ENCODE measurements around the gene MRPL40.

Gene MRPL40

DNA sequence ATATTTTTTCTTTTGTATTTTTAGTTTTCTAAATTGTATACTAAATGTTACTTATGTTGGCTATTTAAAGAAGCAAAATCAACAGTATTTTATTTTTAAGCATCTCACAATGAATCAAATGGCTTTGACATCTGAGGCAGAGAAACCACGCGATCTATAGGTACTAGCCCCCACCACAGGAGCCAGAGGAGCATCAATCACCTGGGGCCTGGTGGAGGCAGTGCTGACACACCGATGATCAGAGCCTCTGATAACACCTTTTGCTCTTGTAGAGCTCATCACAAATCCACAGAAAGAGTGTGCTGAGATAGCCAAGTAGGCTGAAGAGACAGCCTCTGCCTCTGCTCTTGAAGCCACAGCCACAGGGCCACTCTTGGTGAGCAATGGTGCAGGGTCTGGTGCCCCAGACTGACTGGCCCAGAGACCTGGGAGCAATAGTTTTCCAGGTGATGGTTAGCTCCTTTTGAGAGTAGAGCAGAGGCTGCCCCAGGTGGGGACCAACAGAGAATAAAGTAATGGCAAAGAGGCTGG lies 26.0 kb upstream of the MRPL40 start:
- peaks cover 0 to 8% (median 6%) of the 10 kb centered on the region in 5 donors for H3K4me1 ChIP-seq (ENCODE audit: control insufficient read depth in 5 of 5, insufficient read depth in 5 of 5, low read length in 5 of 5)
- no peaks in the 10 kb centered on the region for H3K9me3 ChIP-seq (ENCODE audit: control insufficient read depth in 5 of 5, low read length in 5 of 5)
- H3K36me3 ChIP-seq (ENCODE audit: control insufficient read depth in 5 of 5, insufficient read depth in 5 of 5, low read length in 5 of 5) = peaks cover 11 to 63% (median 49%) of the 10 kb centered on the region in 5 donors
- H3K9ac ChIP-seq (ENCODE audit: low read length in 5 of 5) = no peak overlapping the region
- H3K27me3 ChIP-seq (ENCODE audit: control insufficient read depth in 5 of 5, insufficient read depth in 4 of 5, low read length in 5 of 5) = no peaks in the 10 kb centered on the region
- H3K4me3 ChIP-seq (ENCODE audit: low read depth in 1 of 5, low read length in 5 of 5) = no peak overlapping the region
- H3K27ac ChIP-seq (ENCODE audit: low read depth, low read length) = no peak overlapping the region

DNA sequence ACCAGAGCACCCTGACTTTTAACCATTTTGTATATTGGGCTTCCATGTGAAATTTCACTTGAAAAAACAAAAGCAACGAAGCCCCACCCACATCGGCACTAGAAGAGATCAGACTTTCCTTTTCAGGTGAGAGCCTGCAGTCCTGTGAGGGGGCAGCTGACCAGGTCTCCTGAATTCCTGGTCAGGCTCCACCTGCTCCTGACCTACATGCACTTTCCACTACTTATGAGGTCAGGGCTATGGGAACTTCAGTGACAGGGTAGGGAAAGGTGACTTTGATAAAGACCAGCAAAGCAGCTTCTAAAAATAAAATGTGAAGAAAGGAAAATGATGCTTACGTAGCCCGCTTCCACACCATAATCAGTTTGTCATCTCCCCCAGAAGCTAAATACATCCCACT lies 25.5 kb upstream of the MRPL40 start:
- Histone ChIP-seq H3K27ac (ENCODE audit: low read depth, low read length) (no peak overlapping the region), H3K4me1 (ENCODE audit: control insufficient read depth in 5 of 5, insufficient read depth in 5 of 5, low read length in 5 of 5) (peaks cover 0 to 13% (median 11%) of the 10 kb centered on the region in 5 donors), H3K9me3 (ENCODE audit: control insufficient read depth in 5 of 5, low read length in 5 of 5) (no peaks in the 10 kb centered on the region), H3K27me3 (ENCODE audit: control insufficient read depth in 5 of 5, insufficient read depth in 4 of 5, low read length in 5 of 5) (no peaks in the 10 kb centered on the region), H3K36me3 (ENCODE audit: control insufficient read depth in 5 of 5, insufficient read depth in 5 of 5, low read length in 5 of 5) (peaks cover 11 to 61% (median 46%) of the 10 kb centered on the region in 5 donors), H3K9ac (ENCODE audit: low read length in 5 of 5) (no peak overlapping the region), H3K4me3 (ENCODE audit: low read depth in 1 of 5, low read length in 5 of 5) (no peak overlapping the region)

DNA sequence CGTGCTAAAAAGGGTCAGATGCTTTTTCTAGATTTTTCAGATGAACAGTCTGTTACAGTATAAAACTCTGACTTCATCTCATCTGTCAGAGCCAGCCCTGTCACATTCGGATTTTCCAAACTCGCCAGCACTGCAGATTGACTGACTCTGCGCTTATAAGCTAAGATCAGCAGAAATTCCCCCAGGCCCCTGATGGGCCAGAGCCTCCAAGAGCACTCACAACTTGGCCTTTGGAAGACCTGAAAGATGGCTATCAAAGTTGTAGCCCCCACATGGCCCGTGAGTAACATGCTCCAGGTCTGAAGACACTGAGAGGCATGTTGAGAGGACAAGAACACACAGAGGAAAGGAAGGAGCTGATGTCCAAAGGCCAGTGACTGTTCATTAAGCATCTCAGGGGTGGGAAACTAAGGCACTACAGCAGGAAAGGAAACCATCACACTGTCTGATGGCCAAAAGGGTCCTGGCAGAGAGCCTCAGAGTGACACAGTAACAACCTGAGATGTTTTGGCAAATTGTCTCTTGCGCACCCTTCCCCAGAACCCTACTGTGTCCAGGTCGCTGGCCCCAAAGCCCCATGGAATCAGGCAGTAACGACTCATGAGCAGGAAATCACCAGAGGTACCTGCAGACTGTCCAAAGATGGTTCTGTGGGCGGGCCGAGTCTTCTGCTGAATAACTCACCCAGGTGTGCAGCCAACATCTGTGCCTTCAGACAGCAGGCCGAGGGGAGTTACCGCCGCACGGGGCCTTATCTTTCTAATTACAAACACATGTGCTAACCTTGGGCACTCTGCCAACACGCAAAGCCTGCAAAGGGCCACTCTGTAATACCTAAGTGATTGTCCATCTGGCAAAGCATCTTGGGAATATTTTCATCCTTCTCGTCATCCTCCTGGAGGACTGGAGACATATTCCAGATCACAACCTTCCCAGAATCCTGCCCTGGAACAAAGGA lies 24.4 kb upstream of the MRPL40 start:
- H3K4me1 ChIP-seq (ENCODE audit: control insufficient read depth in 5 of 5, insufficient read depth in 5 of 5, low read length in 5 of 5) = peaks cover 0 to 22% (median 18%) of the 10 kb centered on the region in 5 donors
- no peak overlapping the region for H3K4me3 ChIP-seq (ENCODE audit: low read depth in 1 of 5, low read length in 5 of 5)
- H3K9ac ChIP-seq (ENCODE audit: low read length in 5 of 5) = no peak overlapping the region
- no peaks in the 10 kb centered on the region for H3K9me3 ChIP-seq (ENCODE audit: control insufficient read depth in 5 of 5, low read length in 5 of 5)
- H3K27ac ChIP-seq (ENCODE audit: low read depth, low read length) = no peak overlapping the region
- H3K27me3 ChIP-seq (ENCODE audit: control insufficient read depth in 5 of 5, insufficient read depth in 4 of 5, low read length in 5 of 5) = no peaks in the 10 kb centered on the region
- peaks cover 8 to 61% (median 46%) of the 10 kb centered on the region in 5 donors for H3K36me3 ChIP-seq (ENCODE audit: control insufficient read depth in 5 of 5, insufficient read depth in 5 of 5, low read length in 5 of 5)

DNA sequence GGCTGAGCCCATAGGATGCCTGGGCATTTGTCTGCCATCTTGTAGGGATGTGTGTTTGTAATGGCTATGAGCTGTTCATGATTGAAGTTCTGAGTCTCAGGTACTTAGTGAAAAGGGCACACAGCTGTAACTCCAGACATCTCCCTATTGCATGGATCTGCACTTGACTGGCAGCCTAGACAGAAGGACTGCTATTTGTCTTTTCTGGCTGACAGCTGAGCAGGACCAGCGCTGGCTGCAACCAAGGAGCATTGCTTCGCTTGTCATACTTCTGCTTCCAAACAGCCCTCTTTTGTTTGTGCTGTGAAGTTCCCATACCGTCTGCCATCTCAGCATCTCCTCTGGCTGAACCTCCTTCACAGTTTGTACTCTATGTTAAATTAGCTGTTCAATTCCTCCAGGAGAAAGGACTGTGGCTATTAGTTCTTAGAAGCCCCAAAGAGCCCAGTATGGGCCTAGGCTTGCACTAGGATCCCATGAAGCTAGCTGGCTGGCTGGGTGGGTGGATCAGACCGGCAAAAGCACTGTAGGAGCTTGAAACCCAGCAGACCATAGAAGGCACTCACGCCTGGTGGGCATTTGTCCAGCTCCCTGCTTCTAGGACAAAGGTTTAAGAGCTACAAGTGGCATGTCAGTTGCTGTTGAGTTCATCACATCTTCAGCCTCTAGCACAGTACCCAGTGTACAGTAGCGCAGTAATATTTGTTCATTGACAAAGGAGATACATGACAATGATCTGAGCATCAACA lies 21.2 kb upstream of the MRPL40 start:
- Histone ChIP-seq H3K4me1 (ENCODE audit: control insufficient read depth in 5 of 5, insufficient read depth in 5 of 5, low read length in 5 of 5) (peaks cover 2 to 40% (median 24%) of the 10 kb centered on the region in 5 donors), H3K36me3 (ENCODE audit: control insufficient read depth in 5 of 5, insufficient read depth in 5 of 5, low read length in 5 of 5) (peaks cover 5 to 39% (median 35%) of the 10 kb centered on the region in 5 donors), H3K9me3 (ENCODE audit: control insufficient read depth in 5 of 5, low read length in 5 of 5) (no peaks in the 10 kb centered on the region), H3K4me3 (ENCODE audit: low read depth in 1 of 5, low read length in 5 of 5) (no peak overlapping the region), H3K27ac (ENCODE audit: low read depth, low read length) (no peak overlapping the region), H3K27me3 (ENCODE audit: control insufficient read depth in 5 of 5, insufficient read depth in 4 of 5, low read length in 5 of 5) (no peaks in the 10 kb centered on the region), H3K9ac (ENCODE audit: low read length in 5 of 5) (no peak overlapping the region)

DNA sequence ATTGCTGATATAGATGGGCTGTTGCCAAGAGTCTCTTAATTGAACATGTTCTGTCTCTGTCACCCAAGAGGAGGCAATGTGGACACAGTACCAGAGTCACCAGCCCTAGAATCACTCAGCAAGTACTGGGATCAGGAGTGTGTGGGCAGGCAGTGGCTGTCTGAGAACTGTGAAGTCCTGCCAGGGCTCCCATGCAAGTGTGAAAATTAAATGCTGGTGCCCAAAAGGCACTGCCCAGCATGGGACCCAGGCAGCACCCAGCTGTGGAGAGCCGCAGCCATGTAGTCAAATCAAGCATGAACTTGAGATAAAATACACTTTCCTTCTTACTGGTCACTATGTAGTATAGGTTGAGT lies 20.7 kb upstream of the MRPL40 start:
- Histone ChIP-seq H3K9me3 (ENCODE audit: control insufficient read depth in 5 of 5, low read length in 5 of 5) (no peaks in the 10 kb centered on the region), H3K27me3 (ENCODE audit: control insufficient read depth in 5 of 5, insufficient read depth in 4 of 5, low read length in 5 of 5) (no peaks in the 10 kb centered on the region), H3K4me3 (ENCODE audit: low read depth in 1 of 5, low read length in 5 of 5) (no peak overlapping the region), H3K36me3 (ENCODE audit: control insufficient read depth in 5 of 5, insufficient read depth in 5 of 5, low read length in 5 of 5) (peaks cover 5 to 33% (median 30%) of the 10 kb centered on the region in 5 donors), H3K9ac (ENCODE audit: low read length in 5 of 5) (no peak overlapping the region), H3K4me1 (ENCODE audit: control insufficient read depth in 5 of 5, insufficient read depth in 5 of 5, low read length in 5 of 5) (peaks cover 2 to 40% (median 24%) of the 10 kb centered on the region in 5 donors), H3K27ac (ENCODE audit: low read depth, low read length) (no peak overlapping the region)

DNA sequence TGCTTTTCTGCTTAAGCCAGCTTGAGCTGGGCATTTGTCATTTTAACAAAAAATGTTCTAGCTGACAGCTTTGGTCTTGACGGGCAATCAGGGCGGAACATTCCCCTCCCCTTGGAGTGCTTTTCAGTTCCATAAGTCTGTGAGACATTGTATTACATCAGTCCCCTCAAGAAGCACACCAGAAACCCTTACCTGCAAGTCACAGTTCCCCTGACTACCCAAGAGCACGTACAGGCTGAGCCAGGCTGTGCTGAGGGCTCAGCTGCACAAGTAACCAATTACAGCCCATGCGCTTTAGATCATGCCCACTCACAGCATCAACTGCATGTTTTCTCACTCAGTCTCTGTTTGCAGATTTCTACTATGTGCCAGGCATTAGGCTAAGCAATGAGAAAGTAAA lies 19.9 kb upstream of the MRPL40 start:
- no peak overlapping the region for H3K4me3 ChIP-seq (ENCODE audit: low read depth in 1 of 5, low read length in 5 of 5)
- no peak overlapping the region for H3K9ac ChIP-seq (ENCODE audit: low read length in 5 of 5)
- peaks cover under 1 to 26% (median 22%) of the 10 kb centered on the region in 5 donors for H3K36me3 ChIP-seq (ENCODE audit: control insufficient read depth in 5 of 5, insufficient read depth in 5 of 5, low read length in 5 of 5)
- no peak overlapping the region for H3K27ac ChIP-seq (ENCODE audit: low read depth, low read length)
- no peaks in the 10 kb centered on the region for H3K27me3 ChIP-seq (ENCODE audit: control insufficient read depth in 5 of 5, insufficient read depth in 4 of 5, low read length in 5 of 5)
- H3K4me1 ChIP-seq (ENCODE audit: control insufficient read depth in 5 of 5, insufficient read depth in 5 of 5, low read length in 5 of 5) = peaks cover 2 to 40% (median 24%) of the 10 kb centered on the region in 5 donors
- H3K9me3 ChIP-seq (ENCODE audit: control insufficient read depth in 5 of 5, low read length in 5 of 5) = no peaks in the 10 kb centered on the region

DNA sequence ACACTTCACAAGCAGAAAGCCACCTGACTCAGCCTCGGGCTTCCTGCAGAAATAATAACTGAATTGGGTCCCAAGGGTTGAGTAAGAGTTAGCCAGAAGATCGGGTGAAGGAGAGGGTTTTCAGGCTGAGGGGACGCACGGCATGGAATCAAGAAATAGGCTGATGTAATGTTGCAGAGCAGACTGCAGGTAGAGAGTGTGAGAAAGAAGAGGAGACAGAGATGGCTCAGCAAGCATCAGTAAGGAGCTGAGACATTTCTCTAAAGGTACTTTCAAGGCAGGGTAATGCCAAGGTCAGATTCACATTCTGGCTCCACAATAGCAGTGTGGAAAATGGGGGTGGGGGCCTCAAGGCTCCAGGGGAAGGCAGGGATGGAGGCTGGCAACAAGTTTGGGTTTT lies 19.4 kb upstream of the MRPL40 start:
- H3K36me3 ChIP-seq (ENCODE audit: control insufficient read depth in 5 of 5, insufficient read depth in 5 of 5, low read length in 5 of 5) = peaks cover 0 to 21% (median 19%) of the 10 kb centered on the region in 5 donors
- no peaks in the 10 kb centered on the region for H3K27me3 ChIP-seq (ENCODE audit: control insufficient read depth in 5 of 5, insufficient read depth in 4 of 5, low read length in 5 of 5)
- H3K9ac ChIP-seq (ENCODE audit: low read length in 5 of 5) = no peak overlapping the region
- H3K4me3 ChIP-seq (ENCODE audit: low read depth in 1 of 5, low read length in 5 of 5) = no peak overlapping the region
- H3K27ac ChIP-seq (ENCODE audit: low read depth, low read length) = no peak overlapping the region
- peaks cover 2 to 40% (median 24%) of the 10 kb centered on the region in 5 donors for H3K4me1 ChIP-seq (ENCODE audit: control insufficient read depth in 5 of 5, insufficient read depth in 5 of 5, low read length in 5 of 5)
- no peaks in the 10 kb centered on the region for H3K9me3 ChIP-seq (ENCODE audit: control insufficient read depth in 5 of 5, low read length in 5 of 5)

DNA sequence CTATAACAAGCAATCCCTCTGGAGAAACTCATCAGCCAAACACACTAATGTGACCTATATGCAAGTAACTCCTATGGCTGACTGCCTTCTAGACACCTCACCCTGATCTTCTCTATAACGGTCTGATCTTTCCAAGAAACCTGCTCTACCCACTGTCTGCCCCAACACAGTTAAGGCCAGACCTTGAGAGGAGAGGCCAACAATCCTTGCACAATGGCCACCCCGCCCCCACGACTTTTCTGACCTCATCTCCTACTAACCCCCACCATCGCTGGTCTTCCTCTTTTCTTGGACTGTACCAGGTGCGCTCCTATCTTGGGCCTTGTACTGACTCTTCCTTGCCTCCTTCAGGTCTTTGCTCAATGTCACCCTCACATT lies 13.3 kb upstream of the MRPL40 start:
- no peak overlapping the region for H3K9ac ChIP-seq (ENCODE audit: low read length in 5 of 5)
- H3K9me3 ChIP-seq (ENCODE audit: control insufficient read depth in 5 of 5, low read length in 5 of 5) = no peaks in the 10 kb centered on the region
- H3K27ac ChIP-seq (ENCODE audit: low read depth, low read length) = no peak overlapping the region
- H3K4me3 ChIP-seq (ENCODE audit: low read depth in 1 of 5, low read length in 5 of 5) = no peak overlapping the region
- H3K36me3 ChIP-seq (ENCODE audit: control insufficient read depth in 5 of 5, insufficient read depth in 5 of 5, low read length in 5 of 5) = no peaks in the 10 kb centered on the region
- H3K27me3 ChIP-seq (ENCODE audit: control insufficient read depth in 5 of 5, insufficient read depth in 4 of 5, low read length in 5 of 5) = no peaks in the 10 kb centered on the region
- H3K4me1 ChIP-seq (ENCODE audit: control insufficient read depth in 5 of 5, insufficient read depth in 5 of 5, low read length in 5 of 5) = peaks cover 4 to 33% (median 26%) of the 10 kb centered on the region in 5 donors

DNA sequence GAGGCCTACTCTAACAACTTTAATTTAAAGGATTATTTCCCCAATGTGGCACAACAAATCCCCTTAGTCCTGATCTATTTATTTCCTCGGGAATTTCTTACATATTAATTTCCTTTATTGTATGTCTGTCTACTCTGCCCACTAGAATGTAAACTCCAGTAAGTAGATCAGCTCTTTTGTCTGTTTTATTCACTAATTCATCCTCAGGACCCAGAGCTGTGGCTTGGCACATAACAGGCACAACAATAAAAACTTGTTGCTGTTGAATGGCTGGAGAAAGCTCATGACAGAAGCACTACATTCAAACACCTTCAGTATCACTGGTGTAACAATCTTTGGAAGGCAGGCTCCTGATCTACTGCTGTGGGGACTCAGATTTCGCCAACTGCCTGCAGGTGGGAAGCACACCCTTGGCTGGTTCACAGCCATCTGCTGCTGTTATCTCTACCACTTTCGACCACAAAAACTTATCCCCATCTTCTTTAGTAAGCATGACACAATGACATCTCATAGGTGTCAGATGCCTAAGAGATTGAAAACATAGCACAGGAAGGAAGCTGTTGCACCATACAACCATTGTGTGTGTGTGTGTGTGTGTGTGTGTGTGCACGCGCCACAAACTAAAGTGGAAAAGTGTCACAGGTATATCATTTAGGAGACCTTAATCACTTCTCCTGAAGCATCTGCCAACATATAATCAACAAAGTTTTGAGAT lies 12.7 kb upstream of the MRPL40 start:
- Histone ChIP-seq H3K9ac (ENCODE audit: low read length in 5 of 5) (no peak overlapping the region), H3K4me3 (ENCODE audit: low read depth in 1 of 5, low read length in 5 of 5) (no peak overlapping the region), H3K9me3 (ENCODE audit: control insufficient read depth in 5 of 5, low read length in 5 of 5) (no peaks in the 10 kb centered on the region), H3K4me1 (ENCODE audit: control insufficient read depth in 5 of 5, insufficient read depth in 5 of 5, low read length in 5 of 5) (peaks cover 2 to 30% (median 26%) of the 10 kb centered on the region in 5 donors), H3K27me3 (ENCODE audit: control insufficient read depth in 5 of 5, insufficient read depth in 4 of 5, low read length in 5 of 5) (no peaks in the 10 kb centered on the region), H3K36me3 (ENCODE audit: control insufficient read depth in 5 of 5, insufficient read depth in 5 of 5, low read length in 5 of 5) (peaks cover 0 to 2% (median 0%) of the 10 kb centered on the region in 5 donors), H3K27ac (ENCODE audit: low read depth, low read length) (no peak overlapping the region)

Data from subcutaneous abdominal adipose tissue (tissue), 5 donors.